Ishikawa (cell line): ENCODE results near the gene NFIB.

Source experiments
- CEBPB ChIP-seq: IDR thresholded peaks from 2 replicates; pipeline ENCODE4 v1.6.1; 2012
- CREB1 ChIP-seq: IDR thresholded peaks from 2 replicates; pipeline ENCODE4 v1.6.1; 2012; ENCODE audit warnings: low read depth
- EGR1 ChIP-seq: IDR thresholded peaks from 2 replicates; pipeline ENCODE4 v1.6.1; 2012
- FOXM1 ChIP-seq: IDR thresholded peaks from 2 replicates; pipeline ENCODE4 v1.6.1; 2012; ENCODE audit warnings: low read depth, borderline replicate concordance
- MAX ChIP-seq: IDR thresholded peaks from 2 replicates; pipeline ENCODE4 v1.6.1; 2012
- NFIC ChIP-seq: IDR thresholded peaks from 2 replicates; pipeline ENCODE4 v1.6.1; 2012
- RAD21 ChIP-seq: IDR thresholded peaks from 2 replicates; pipeline ENCODE4 v1.6.1; 2012; ENCODE audit warnings: low read depth
- REST ChIP-seq: IDR thresholded peaks from 2 replicates; pipeline ENCODE4 v1.6.1; 2012; ENCODE audit warnings: low read depth, mild to moderate bottlenecking
- TAF1 ChIP-seq: IDR thresholded peaks from 2 replicates; pipeline ENCODE4 v1.6.1; 2012; ENCODE audit warnings: low read depth, mild to moderate bottlenecking
- TCF12 ChIP-seq: IDR thresholded peaks from 2 replicates; pipeline ENCODE4 v1.6.1; 2012; ENCODE audit warnings: low read depth
- TEAD4 ChIP-seq: IDR thresholded peaks from 2 replicates; pipeline ENCODE4 v1.6.1; 2012
- USF1 ChIP-seq: IDR thresholded peaks from 2 replicates; pipeline ENCODE4 v1.6.1; 2012
- YY1 ChIP-seq: IDR thresholded peaks from 2 replicates; pipeline ENCODE4 v1.6.1; 2012; ENCODE audit warnings: low read depth
- ZBTB7A ChIP-seq: IDR thresholded peaks from 2 replicates; pipeline ENCODE4 v1.6.1; 2012; ENCODE audit warnings: low read depth

NFIB gene

GRCh38 chr9:14250794-14251153, 63.2 kb downstream of the NFIB start:
- no peak for TF ChIP-seq FOXM1
- TF ChIP-seq RAD21 = no peak
- no peak for TF ChIP-seq EGR1

GRCh38 chr9:14249527-14249926, 64.4 kb downstream of the NFIB start:
- TF ChIP-seq ZBTB7A (no peak), FOXM1 (no peak), EGR1 (no peak), REST (no peak), RAD21 (no peak), USF1 (no peak), MAX (no peak), TCF12 (no peak), YY1 (no peak)

- no peak for TF ChIP-seq CREB1
- no peak for TF ChIP-seq EGR1
- no peak for TF ChIP-seq ZBTB7A
- TF ChIP-seq TCF12 = no peak
Measured at GRCh38 chr9:14248149-14248548, 65.8 kb downstream of the NFIB start.

- no peak for TF ChIP-seq CEBPB
- no peak for TF ChIP-seq CREB1
- TF ChIP-seq TAF1 = no peak
- TF ChIP-seq USF1 = no peak
- no peak for TF ChIP-seq RAD21
- TF ChIP-seq EGR1 = no peak
- TF ChIP-seq REST = no peak
- TF ChIP-seq FOXM1 = no peak
- no peak for TF ChIP-seq TEAD4
- no peak for TF ChIP-seq MAX
- no peak for TF ChIP-seq YY1
Measured at GRCh38 chr9:14247577-14247976, 66.4 kb downstream of the NFIB start.

- no peak for TF ChIP-seq TEAD4
- no peak for TF ChIP-seq NFIC
- TF ChIP-seq ZBTB7A = no peak
- TF ChIP-seq TCF12 = no peak
- no peak for TF ChIP-seq RAD21
- no peak for TF ChIP-seq FOXM1
- TF ChIP-seq REST = no peak
- no peak for TF ChIP-seq TAF1
- no peak for TF ChIP-seq MAX
- no peak for TF ChIP-seq USF1
- no peak for TF ChIP-seq CEBPB
Measured at GRCh38 chr9:14246951-14247350, 67.0 kb downstream of the NFIB start.
